Duodenal mucosa (tissue), 2 donors: ENCODE measurements around the gene PRKCA.

Source experiments
- H3K27ac ChIP-seq: one replicate; pipeline ENCODE4 v1.7.0; 2013; ENCODE audit warnings: low read depth, low read length
- H3K27me3 ChIP-seq, 2 donors: one replicate each; pipeline ENCODE4 v1.7.0; 2013; ENCODE audit warnings: low read length in 2 of 2, control low read depth in 1 of 2; ENCODE audit not compliant: insufficient read depth in 2 of 2, control insufficient read depth in 1 of 2
- H3K36me3 ChIP-seq, 2 donors: one replicate each; pipeline ENCODE4 v1.7.0; 2013; ENCODE audit warnings: low read length in 2 of 2, control low read depth in 1 of 2; ENCODE audit not compliant: insufficient read depth in 2 of 2, control insufficient read depth in 1 of 2
- H3K4me1 ChIP-seq, 2 donors: one replicate each; pipeline ENCODE4 v1.7.0; 2013; ENCODE audit warnings: low read length in 2 of 2, control low read depth in 1 of 2; ENCODE audit not compliant: insufficient read depth in 2 of 2, control insufficient read depth in 1 of 2
- H3K4me3 ChIP-seq, 2 donors: one replicate each; pipeline ENCODE4 v1.7.0; 2013; ENCODE audit warnings: low read length in 2 of 2, low read depth in 1 of 2
- H3K9ac ChIP-seq, 2 donors: one replicate each; pipeline ENCODE4 v1.7.0; 2013; ENCODE audit warnings: low read length in 2 of 2, low read depth in 1 of 2
- H3K9me3 ChIP-seq, 2 donors: one replicate each; pipeline ENCODE4 v1.7.0; 2013; ENCODE audit warnings: low read length in 2 of 2, control low read depth in 1 of 2; ENCODE audit not compliant: control insufficient read depth in 1 of 2

The PRKCA gene

DNA sequence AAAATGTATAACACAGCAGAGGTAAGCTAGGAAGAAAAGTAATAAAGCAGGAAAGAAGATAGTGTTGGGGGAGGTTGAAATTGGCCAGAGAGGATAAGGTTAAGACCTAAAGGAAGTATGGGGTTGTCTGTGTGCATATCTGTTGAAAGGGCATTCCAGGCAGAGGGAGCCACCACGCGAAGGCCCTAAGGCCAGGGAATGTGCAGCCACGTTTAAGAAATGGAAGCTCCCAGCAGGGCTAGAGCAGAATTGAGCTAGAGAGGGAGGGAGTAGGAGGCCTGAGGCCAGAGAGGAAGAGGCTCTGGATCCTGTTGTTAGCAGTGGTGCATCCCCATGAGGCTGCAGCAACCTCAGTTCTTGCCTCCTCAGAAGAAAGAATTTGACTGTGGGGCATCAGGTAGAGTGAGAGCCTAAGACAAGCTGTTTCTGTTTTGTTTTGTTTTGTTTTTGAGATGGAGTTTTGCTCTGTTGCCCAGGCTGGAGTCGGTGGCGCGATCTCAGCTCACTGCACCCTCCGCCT, 473.5 kb downstream of the PRKCA start:
- no peaks in the 10 kb centered on the region for H3K9me3 ChIP-seq
- H3K27ac ChIP-seq: no peak overlapping the region
- H3K4me3 ChIP-seq: no peak overlapping the region
- peaks cover 0 to 9% of the 10 kb centered on the region in 2 donors for H3K4me1 ChIP-seq
- H3K27me3 ChIP-seq: no peaks in the 10 kb centered on the region
- H3K36me3 ChIP-seq: peaks cover 6 to 17% of the 10 kb centered on the region in 2 donors
- no peak overlapping the region for H3K9ac ChIP-seq

DNA sequence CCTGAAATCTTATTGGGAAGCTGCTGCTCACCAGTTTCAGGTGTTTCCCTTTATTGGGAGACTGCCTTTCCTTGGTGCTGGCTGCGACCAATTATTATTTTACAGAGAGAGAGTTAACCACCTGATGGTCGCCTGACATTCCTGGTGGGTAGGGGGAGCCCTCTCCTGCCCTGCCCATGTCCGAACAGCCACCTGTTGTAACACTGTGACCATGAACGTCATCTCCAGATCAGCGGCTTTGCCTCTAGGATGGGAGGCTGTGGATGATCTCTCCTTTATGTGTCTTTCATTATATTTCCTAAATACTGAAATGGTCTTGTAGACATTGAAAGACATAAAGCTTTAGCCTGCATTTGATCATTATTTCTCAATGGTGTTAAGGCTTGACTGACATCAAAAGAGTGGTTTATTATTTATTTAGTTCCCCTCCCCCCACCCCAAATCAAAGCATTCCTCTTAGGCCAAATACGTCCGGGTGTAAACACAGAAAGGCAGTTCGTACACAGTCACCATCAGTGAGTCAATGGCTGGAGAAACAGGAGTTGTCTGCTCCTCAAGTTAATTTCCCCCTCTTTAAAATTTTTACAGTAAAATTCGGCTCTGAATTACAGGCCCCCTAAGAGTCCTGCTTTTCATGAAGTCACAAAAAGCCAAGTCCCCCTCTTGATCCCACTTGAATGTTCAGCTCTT, 474.7 kb downstream of the PRKCA start:
- H3K27me3 ChIP-seq: no peaks in the 10 kb centered on the region
- H3K4me3 ChIP-seq: no peak overlapping the region
- H3K36me3 ChIP-seq: peaks cover 6 to 21% of the 10 kb centered on the region in 2 donors
- no peak overlapping the region for H3K9ac ChIP-seq
- H3K9me3 ChIP-seq: no peaks in the 10 kb centered on the region
- no peak overlapping the region for H3K27ac ChIP-seq
- peaks cover 0 to 9% of the 10 kb centered on the region in 2 donors for H3K4me1 ChIP-seq

DNA sequence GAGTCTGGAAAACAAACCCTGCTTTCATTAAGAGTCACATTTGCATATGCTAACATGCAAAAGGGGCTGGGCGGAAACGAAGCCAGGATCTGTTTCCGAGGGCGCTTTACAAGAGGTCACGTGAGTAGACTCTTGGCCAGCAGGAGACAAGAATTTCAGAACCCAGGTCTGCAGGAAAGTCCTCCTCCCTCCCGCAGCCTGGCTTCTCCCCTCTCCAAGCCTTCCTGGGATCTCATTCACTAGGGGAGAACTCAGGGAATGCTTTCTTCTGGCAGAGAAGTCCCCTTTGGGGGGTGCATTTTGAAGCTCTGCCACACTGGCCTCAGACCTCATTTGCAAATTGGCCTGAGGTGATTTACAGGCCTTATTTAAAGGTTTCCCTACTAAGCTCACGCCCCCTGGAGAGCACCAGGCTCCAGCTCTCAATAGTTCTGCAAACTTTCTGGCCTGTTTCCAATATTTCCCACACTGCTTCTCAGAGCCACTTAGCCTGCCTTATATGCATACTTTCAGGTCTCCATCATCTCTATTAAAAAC, 475.3 kb downstream of the PRKCA start:
- no peak overlapping the region for H3K4me3 ChIP-seq
- H3K27me3 ChIP-seq: no peaks in the 10 kb centered on the region
- no peak overlapping the region for H3K27ac ChIP-seq
- peaks cover 8 to 23% of the 10 kb centered on the region in 2 donors for H3K36me3 ChIP-seq
- peaks cover 0 to 9% of the 10 kb centered on the region in 2 donors for H3K4me1 ChIP-seq
- no peak overlapping the region for H3K9ac ChIP-seq
- no peaks in the 10 kb centered on the region for H3K9me3 ChIP-seq

DNA sequence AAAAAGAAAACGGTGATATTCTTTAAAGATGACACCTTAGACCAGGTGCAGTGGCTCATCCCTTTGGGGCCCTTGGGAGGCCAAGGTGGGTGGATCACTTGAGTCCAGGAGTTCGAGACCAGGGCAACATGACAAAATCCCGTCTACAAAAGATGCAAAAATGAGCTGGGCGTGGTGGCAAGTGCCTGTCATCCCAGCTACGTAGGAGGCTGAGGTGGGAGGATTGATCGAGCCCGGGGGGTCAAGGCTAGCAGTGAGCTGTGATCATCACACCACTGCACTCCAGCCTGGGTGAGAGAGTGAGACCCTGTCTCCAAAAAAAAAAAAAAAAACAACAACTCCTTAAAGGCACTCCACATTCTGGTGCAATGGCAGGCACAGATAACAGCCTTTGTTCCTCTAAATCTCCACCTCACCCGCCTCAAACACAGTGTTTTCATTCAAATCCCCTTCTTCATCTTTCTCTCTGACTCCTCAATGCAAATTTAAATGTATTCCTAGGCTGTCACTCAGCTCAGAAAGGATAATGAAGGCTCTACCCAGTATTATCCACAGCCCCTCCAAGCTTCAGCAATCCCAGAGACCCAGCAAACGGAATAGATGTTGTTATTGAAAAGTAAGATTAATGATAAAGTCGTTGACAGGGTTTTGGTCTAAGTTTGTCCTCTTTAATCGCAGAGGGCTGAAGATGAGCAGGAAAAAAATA, 476.3 kb downstream of the PRKCA start:
- Histone ChIP-seq H3K36me3 (peaks cover 7 to 23% of the 10 kb centered on the region in 2 donors), H3K4me3 (no peak overlapping the region), H3K9ac (no peak overlapping the region), H3K4me1 (peaks cover 0 to 9% of the 10 kb centered on the region in 2 donors), H3K27me3 (no peaks in the 10 kb centered on the region), H3K9me3 (no peaks in the 10 kb centered on the region), H3K27ac (no peak overlapping the region)

DNA sequence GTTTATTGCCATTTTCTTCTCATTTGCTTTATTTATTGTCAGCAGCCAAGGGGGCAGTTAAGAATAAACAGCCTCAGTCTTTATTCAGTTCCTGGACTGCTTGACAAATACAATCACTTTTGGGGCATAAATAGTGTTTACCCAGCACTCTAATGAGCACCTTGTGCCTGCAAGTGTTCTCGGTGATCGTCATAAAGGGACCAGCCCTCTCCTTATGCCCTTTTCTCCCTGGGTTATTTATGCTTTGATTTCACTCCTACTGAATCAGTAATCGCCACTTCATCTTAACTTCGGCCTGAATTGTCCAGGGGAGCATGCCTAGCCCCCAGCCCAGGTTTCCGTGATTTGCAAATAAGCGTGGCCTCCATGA, 476.8 kb downstream of the PRKCA start:
- H3K36me3 ChIP-seq: peaks cover 2 to 21% of the 10 kb centered on the region in 2 donors
- no peak overlapping the region for H3K9ac ChIP-seq

DNA sequence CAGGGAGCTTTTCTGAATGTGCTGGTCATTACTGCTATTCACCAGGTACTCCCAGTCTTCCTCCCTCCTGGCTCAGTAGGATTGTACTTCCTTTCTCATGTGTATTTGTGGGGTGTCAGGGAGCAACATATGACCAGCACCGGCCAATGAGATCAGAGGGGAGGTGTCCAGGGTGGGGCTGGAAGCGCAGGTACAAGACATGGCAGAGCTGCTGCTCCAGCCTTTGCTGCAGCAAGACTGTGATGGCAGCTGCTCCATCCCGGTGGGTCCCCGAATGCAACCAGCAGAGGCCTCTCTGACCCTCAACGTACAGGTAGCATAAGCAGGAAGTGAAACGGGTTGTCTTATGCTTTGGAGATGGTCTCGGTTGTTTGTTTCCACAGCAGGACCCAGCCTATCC, 478.7 kb downstream of the PRKCA start:
- H3K9ac ChIP-seq: no peak overlapping the region
- H3K27ac ChIP-seq: no peak overlapping the region
- H3K9me3 ChIP-seq: no peaks in the 10 kb centered on the region
- H3K27me3 ChIP-seq: no peaks in the 10 kb centered on the region
- H3K4me3 ChIP-seq: no peak overlapping the region
- peaks cover 2 to 23% of the 10 kb centered on the region in 2 donors for H3K36me3 ChIP-seq
- peaks cover 0 to 5% of the 10 kb centered on the region in 2 donors for H3K4me1 ChIP-seq

More for the DNA sequence above, 476.8 kb downstream of the PRKCA start:
- H3K27me3 ChIP-seq: no peaks in the 10 kb centered on the region
- H3K4me3 ChIP-seq: no peak overlapping the region
- H3K27ac ChIP-seq: no peak overlapping the region
- peaks cover 0 to 9% of the 10 kb centered on the region in 2 donors for H3K4me1 ChIP-seq
- no peaks in the 10 kb centered on the region for H3K9me3 ChIP-seq

DNA sequence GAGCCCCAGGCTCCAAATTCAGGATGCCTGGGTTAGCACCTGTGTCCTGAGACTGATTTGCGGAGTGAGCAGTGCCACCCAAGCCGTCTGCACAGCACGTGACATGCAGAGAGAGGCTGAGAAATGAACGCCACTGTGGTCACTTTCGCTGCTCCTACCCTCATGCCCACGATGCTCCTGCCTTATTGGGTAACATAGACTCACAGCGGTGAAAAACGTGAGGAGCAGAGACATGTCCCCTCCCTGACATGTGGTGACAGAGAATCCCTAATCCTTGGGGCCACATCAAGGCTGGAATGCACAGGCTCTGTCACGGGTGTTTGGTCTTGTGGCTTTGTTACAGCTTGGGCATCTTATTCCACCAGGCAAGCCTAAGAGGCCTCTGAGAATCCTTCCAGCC, 480.4 kb downstream of the PRKCA start:
- Histone ChIP-seq H3K27ac (no peak overlapping the region), H3K4me3 (no peak overlapping the region), H3K9me3 (no peaks in the 10 kb centered on the region), H3K27me3 (no peaks in the 10 kb centered on the region), H3K4me1 (no peaks in the 10 kb centered on the region), H3K9ac (no peak overlapping the region), H3K36me3 (peaks cover 16 to 39% of the 10 kb centered on the region in 2 donors)

DNA sequence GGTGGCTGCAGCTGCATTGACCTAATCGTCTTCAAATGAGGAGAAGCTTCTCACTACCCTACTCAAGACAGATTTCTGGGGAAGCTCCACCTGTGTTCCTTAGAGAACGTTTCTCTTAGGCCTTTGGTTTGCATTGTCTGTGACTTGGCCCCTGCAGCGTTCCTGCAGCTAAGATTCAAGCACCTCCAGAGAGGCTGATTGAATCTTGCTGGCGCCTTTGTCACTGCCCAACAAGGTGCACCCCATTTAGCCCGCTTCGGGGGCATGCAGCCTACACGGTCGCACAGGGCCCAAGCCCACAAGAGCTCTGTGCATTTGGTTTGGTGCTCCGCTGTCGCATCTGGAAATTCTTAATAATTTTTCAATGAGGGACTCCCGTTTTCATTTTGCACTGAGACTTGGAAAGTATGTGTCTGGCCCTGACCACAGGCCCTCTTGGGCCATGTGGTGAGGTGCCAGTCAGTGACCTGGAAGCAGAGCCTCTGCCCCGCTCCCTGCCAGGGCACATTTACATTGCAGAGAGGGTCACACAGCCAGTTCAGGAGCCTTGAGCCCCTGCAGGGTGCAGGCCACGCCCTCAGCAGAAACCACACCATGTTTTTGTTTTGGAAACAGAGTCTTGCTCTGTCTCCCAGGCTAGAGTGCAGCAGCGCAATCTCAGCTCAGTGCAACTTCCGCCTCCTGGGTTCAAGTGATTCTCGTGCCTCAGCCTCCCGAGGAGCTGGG, 481.4 kb downstream of the PRKCA start:
- Histone ChIP-seq H3K9me3 (no peaks in the 10 kb centered on the region), H3K4me3 (no peak overlapping the region), H3K27ac (no peak overlapping the region), H3K9ac (no peak overlapping the region), H3K36me3 (peaks cover 20 to 48% of the 10 kb centered on the region in 2 donors), H3K27me3 (no peaks in the 10 kb centered on the region), H3K4me1 (no peaks in the 10 kb centered on the region)

DNA sequence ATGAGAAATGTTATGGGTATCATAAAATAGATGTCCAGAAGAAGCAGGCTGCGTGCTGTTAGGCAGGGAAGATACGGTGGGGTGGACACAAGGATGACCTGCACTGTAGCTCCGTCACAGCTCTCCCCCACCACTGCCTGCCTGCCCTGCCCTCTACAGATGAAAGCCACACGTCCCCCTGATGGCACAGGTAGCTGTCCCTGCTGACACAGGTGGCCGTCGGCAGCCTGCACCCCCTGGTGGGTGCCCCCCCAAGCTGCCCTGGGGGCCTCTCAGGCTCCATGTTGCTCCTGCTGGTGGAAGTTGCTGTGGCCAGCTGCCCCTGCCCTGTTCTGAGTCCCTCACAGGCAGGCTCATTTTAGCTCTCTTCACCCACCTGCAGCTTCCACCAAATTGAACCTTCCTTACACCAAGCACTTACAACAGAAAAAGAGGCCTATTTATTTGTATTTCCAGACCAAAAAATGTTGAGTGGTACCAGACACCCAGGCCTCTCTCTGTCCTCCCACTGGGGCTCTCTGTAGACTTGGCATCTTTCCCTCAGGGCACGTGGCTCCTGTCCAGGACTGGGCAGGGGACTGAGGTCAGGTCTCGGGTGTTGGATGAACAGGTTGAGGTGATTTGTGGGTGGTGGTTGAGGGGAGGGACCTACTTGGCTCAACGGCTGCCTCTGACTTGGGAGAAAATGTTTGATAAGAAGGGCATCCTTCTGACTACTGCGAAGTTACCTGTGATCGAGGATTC, 482.4 kb downstream of the PRKCA start:
- H3K27ac ChIP-seq: no peak overlapping the region
- no peaks in the 10 kb centered on the region for H3K9me3 ChIP-seq
- no peaks in the 10 kb centered on the region for H3K4me1 ChIP-seq
- no peak overlapping the region for H3K4me3 ChIP-seq
- no peak overlapping the region for H3K9ac ChIP-seq
- H3K36me3 ChIP-seq: peaks cover 20 to 57% of the 10 kb centered on the region in 2 donors
- H3K27me3 ChIP-seq: no peaks in the 10 kb centered on the region
